Activated CD4-positive, alpha-beta memory T cell treated with anti-CD3 and anti-CD28 coated beads for 36 hours (primary cell): Measurements from ENCODE around the gene CDH12. TPM values are rescaled to one million over a fixed set of nuclear protein-coding genes. Genes with fewer than 3 reads are reported as not detected.

ENCODE experiments used
- CTCF ChIA-PET: fragments of 350-600 bp; sonication (Branson Sonifier 250); formaldehyde crosslinking; loops from one replicate; lab custom pipeline; 2021; ENCODE audit warnings: antibody characterized with exemption, inconsistent platforms; lab: Charles Lee
- POLR2A ChIA-PET: fragments of 350-600 bp; sonication (Branson Sonifier 250); formaldehyde crosslinking; loops from one replicate; lab custom pipeline; 2021; ENCODE audit warnings: antibody characterized with exemption; lab: Charles Lee
- DNase-seq: peaks from one replicate; pipeline ENCODE4 v3.0.0-alpha.2; 2020
- H3K27ac Mint-ChIP-seq: one replicate; pipeline ENCODE4 v1.8.0; 2021; ENCODE audit warnings: mixed read lengths
- H3K27me3 Mint-ChIP-seq: one replicate; pipeline ENCODE4 v1.8.0; 2021; ENCODE audit warnings: mixed read lengths
- H3K36me3 Mint-ChIP-seq: one replicate; pipeline ENCODE4 v1.8.0; 2021; ENCODE audit warnings: mixed read lengths
- H3K4me1 Mint-ChIP-seq: one replicate; pipeline ENCODE4 v1.8.0; 2021; ENCODE audit warnings: low read depth, mixed read lengths
- H3K4me3 Mint-ChIP-seq: one replicate; pipeline ENCODE4 v1.8.0; 2021; ENCODE audit warnings: mild to moderate bottlenecking, mixed read lengths
- H3K9me3 Mint-ChIP-seq: one replicate; pipeline ENCODE4 v1.8.0; 2021; ENCODE audit warnings: mixed read lengths
- intact Hi-C: fragments of 100-400 bp; cut with micrococcal nuclease; formaldehyde crosslinking; loops from one replicate; pipeline ENCODE4 v1.15.1; 2023
- total RNA-seq, 2 experiments: library from RNA; stranded (reverse); gene quantifications; one replicate each; pipeline ENCODE4 v1.2.3, GENCODE V29; 2021

CDH12 gene
- total RNA-seq, 2 experiments from 2014 or later = not detected

GRCh38 chr5:21847300-21847699, 1005.8 kb downstream of the CDH12 start:
- Mint-ChIP-seq H3K4me3 (no peak overlapping the region), H3K9me3 (peaks cover 2% of the 10 kb centered on the region), H3K4me1 (no peaks in the 10 kb centered on the region), H3K27me3 (no peaks in the 10 kb centered on the region), H3K27ac (no peak overlapping the region), H3K36me3 (no peaks in the 10 kb centered on the region)
- DNase-seq = no peak
- CTCF ChIA-PET = no interaction called here
- POLR2A ChIA-PET = no interaction called here
- intact Hi-C loops = no loop called here

- Mint-ChIP-seq H3K4me1 (no peaks in the 10 kb centered on the region), H3K4me3 (no peak overlapping the region), H3K9me3 (peaks cover 4% of the 10 kb centered on the region), H3K27me3 (no peaks in the 10 kb centered on the region), H3K27ac (no peak overlapping the region), H3K36me3 (no peaks in the 10 kb centered on the region)
- POLR2A ChIA-PET = no interaction called here
- DNase-seq = no peak
- CTCF ChIA-PET = no interaction called here
- intact Hi-C loops = no loop called here
Measured at GRCh38 chr5:21844960-21845359, 1008.2 kb downstream of the CDH12 start.

- Mint-ChIP-seq H3K4me1 (no peaks in the 10 kb centered on the region), H3K27me3 (no peaks in the 10 kb centered on the region), H3K4me3 (no peak overlapping the region), H3K36me3 (no peaks in the 10 kb centered on the region), H3K27ac (no peak overlapping the region), H3K9me3 (peaks cover 14% of the 10 kb centered on the region)
- CTCF ChIA-PET = no interaction called here
- POLR2A ChIA-PET = no interaction called here
- intact Hi-C loops = no loop called here
- DNase-seq = no peak
Measured at GRCh38 chr5:21834863-21835262, 1018.3 kb downstream of the CDH12 start.

GRCh38 chr5:21831145-21831787, 1021.9 kb downstream of the CDH12 start:
- ChIA-PET CTCF (no interaction called here), POLR2A (no interaction called here)
- Mint-ChIP-seq H3K4me1 (no peaks in the 10 kb centered on the region), H3K4me3 (no peak overlapping the region), H3K27me3 (no peaks in the 10 kb centered on the region), H3K9me3 (peaks cover 8% of the 10 kb centered on the region), H3K27ac (no peak overlapping the region), H3K36me3 (no peaks in the 10 kb centered on the region)
- DNase-seq = no peak
- intact Hi-C loops = no loop called here

- Mint-ChIP-seq H3K9me3 (peaks cover 11% of the 10 kb centered on the region), H3K27ac (no peak overlapping the region), H3K4me1 (no peaks in the 10 kb centered on the region), H3K27me3 (no peaks in the 10 kb centered on the region), H3K4me3 (no peak overlapping the region), H3K36me3 (no peaks in the 10 kb centered on the region)
- POLR2A ChIA-PET = no interaction called here
- no peak for DNase-seq
- CTCF ChIA-PET = interaction anchor here (0.6 kb wide), 1 partner anchor 432 kb away, joined by 3 read pairs; no protein-coding TSS in a partner anchor
- intact Hi-C loops = no loop called here
Measured at GRCh38 chr5:21826884-21827283, 1026.3 kb downstream of the CDH12 start.

GRCh38 chr5:21823588-21823987, 1029.6 kb downstream of the CDH12 start:
- H3K27ac Mint-ChIP-seq = no peak overlapping the region
- H3K4me3 Mint-ChIP-seq = no peak overlapping the region
- DNase-seq = no peak
- ChIA-PET CTCF (no interaction called here), POLR2A (no interaction called here)
- H3K4me1 Mint-ChIP-seq = no peaks in the 10 kb centered on the region
- intact Hi-C loops = no loop called here
- no peaks in the 10 kb centered on the region for H3K36me3 Mint-ChIP-seq
- H3K27me3 Mint-ChIP-seq = no peaks in the 10 kb centered on the region
- peaks cover 9% of the 10 kb centered on the region for H3K9me3 Mint-ChIP-seq

- intact Hi-C loops = no loop called here
- Mint-ChIP-seq H3K27ac (no peak overlapping the region), H3K4me3 (no peak overlapping the region), H3K36me3 (no peaks in the 10 kb centered on the region), H3K4me1 (no peaks in the 10 kb centered on the region), H3K27me3 (no peaks in the 10 kb centered on the region), H3K9me3 (peaks cover 9% of the 10 kb centered on the region)
- ChIA-PET POLR2A (no interaction called here), CTCF (no interaction called here)
- no peak for DNase-seq
Measured at GRCh38 chr5:21823076-21823574, 1030.0 kb downstream of the CDH12 start.

GRCh38 chr5:21820527-21820926, 1032.6 kb downstream of the CDH12 start:
- no peaks in the 10 kb centered on the region for H3K27me3 Mint-ChIP-seq
- ChIA-PET POLR2A (no interaction called here), CTCF (no interaction called here)
- no peak for DNase-seq
- no peak overlapping the region for H3K27ac Mint-ChIP-seq
- H3K4me1 Mint-ChIP-seq = no peaks in the 10 kb centered on the region
- H3K4me3 Mint-ChIP-seq = no peak overlapping the region
- no peaks in the 10 kb centered on the region for H3K36me3 Mint-ChIP-seq
- peaks cover 8% of the 10 kb centered on the region for H3K9me3 Mint-ChIP-seq
- intact Hi-C loops = no loop called here

GRCh38 chr5:21818370-21818720, 1034.8 kb downstream of the CDH12 start:
- Mint-ChIP-seq H3K9me3 (peaks cover 3% of the 10 kb centered on the region), H3K4me3 (no peak overlapping the region), H3K27me3 (no peaks in the 10 kb centered on the region), H3K4me1 (no peaks in the 10 kb centered on the region), H3K27ac (no peak overlapping the region), H3K36me3 (no peaks in the 10 kb centered on the region)
- intact Hi-C loops = no loop called here
- POLR2A ChIA-PET = no interaction called here
- no peak for DNase-seq
- CTCF ChIA-PET = no interaction called here

GRCh38 chr5:21817668-21818369, 1035.3 kb downstream of the CDH12 start:
- intact Hi-C loops = no loop called here
- ChIA-PET POLR2A (no interaction called here), CTCF (no interaction called here)
- Mint-ChIP-seq H3K9me3 (peaks cover 3% of the 10 kb centered on the region), H3K36me3 (no peaks in the 10 kb centered on the region), H3K27me3 (no peaks in the 10 kb centered on the region), H3K4me1 (no peaks in the 10 kb centered on the region), H3K4me3 (no peak overlapping the region), H3K27ac (no peak overlapping the region)
- DNase-seq = no peak

GRCh38 chr5:21810737-21811316, 1042.3 kb downstream of the CDH12 start:
- Mint-ChIP-seq H3K27ac (no peak overlapping the region), H3K4me1 (no peaks in the 10 kb centered on the region), H3K4me3 (no peak overlapping the region), H3K9me3 (no peaks in the 10 kb centered on the region), H3K36me3 (no peaks in the 10 kb centered on the region), H3K27me3 (no peaks in the 10 kb centered on the region)
- no peak for DNase-seq
- CTCF ChIA-PET = no interaction called here
- intact Hi-C loops = no loop called here
- POLR2A ChIA-PET = no interaction called here

GRCh38 chr5:21809611-21810010, 1043.5 kb downstream of the CDH12 start:
- Mint-ChIP-seq H3K9me3 (no peaks in the 10 kb centered on the region), H3K4me3 (no peak overlapping the region), H3K27me3 (no peaks in the 10 kb centered on the region), H3K27ac (no peak overlapping the region), H3K4me1 (no peaks in the 10 kb centered on the region), H3K36me3 (no peaks in the 10 kb centered on the region)
- intact Hi-C loops = no loop called here
- ChIA-PET CTCF (no interaction called here), POLR2A (no interaction called here)
- no peak for DNase-seq
